HG03135 (cell line): Measurements from ENCODE around the gene P2RX4.
A peak's percentile ranks its signal among the peaks of the same experiment; 100 is the strongest.
"Not testable (repeated sequence)": the region's sequence is repeated elsewhere in the genome, so short reads cannot be mapped to it uniquely, and the experiment has no call there.

Experiments used
- ATAC-seq: cut with Tn5 transposase; IDR thresholded peaks from one replicate; pipeline ENCODE4 v1.9.1; 2021; ENCODE audit warnings: mild to moderate bottlenecking, moderate library complexity; ENCODE audit not compliant: unreplicated experiment

P2RX4 gene, protein sequence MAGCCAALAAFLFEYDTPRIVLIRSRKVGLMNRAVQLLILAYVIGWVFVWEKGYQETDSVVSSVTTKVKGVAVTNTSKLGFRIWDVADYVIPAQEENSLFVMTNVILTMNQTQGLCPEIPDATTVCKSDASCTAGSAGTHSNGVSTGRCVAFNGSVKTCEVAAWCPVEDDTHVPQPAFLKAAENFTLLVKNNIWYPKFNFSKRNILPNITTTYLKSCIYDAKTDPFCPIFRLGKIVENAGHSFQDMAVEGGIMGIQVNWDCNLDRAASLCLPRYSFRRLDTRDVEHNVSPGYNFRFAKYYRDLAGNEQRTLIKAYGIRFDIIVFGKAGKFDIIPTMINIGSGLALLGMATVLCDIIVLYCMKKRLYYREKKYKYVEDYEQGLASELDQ

GRCh38 chr12:121209624-121210572 lies at the start of gene P2RX4:
P2RX4 (plus strand) TSS chr12:121210129; CDS start chr12:121210165, 36 bp downstream.
- peak; percentile 86 for ATAC-seq

DNA sequence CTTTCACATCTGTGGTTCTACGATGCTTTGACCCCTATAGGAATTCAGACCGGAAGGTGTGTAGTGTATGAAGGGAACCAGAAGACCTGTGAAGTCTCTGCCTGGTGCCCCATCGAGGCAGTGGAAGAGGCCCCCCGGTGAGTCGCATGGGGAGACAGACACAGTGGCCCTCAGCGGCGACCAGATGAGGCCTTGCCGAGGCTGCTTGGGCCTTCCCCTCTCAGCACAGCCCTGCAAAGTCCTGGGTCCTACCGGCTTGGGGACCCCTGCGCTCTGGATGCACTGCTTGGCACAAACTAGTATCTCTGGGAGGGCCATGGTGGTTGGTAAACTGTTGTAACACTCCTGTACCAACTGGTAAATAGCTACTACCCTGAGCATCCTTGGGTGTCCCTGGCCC lies 47.5 kb upstream of the P2RX4 start:
- no peak for ATAC-seq

DNA sequence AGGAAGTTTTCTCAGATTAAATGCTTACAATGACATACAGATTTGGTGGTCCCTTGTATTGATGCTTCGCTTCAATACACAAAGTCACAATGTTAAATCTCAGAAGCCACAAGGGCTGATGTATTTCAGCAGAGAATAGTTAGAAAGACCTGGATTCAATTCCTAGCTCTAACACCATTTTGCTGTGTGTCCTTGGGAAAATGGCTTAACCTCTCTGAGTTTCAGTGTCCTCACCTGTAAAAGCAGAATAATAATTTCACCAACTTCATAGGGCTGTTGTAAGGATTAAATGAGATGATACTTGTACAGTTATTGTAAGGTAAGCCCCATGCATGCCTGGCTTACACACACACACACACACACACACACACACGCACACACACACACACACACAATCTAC lies 46.9 kb upstream of the P2RX4 start:
- no peak for ATAC-seq

GRCh38 chr12:121164839-121165238 lies 45.1 kb upstream of the P2RX4 start:
- ATAC-seq = not testable (repeated sequence)

GRCh38 chr12:121165316-121165715 lies 44.6 kb upstream of the P2RX4 start:
- ATAC-seq = no peak

- ATAC-seq = no peak
Observed at GRCh38 chr12:121166356-121166755, 43.6 kb upstream of the P2RX4 start.

DNA sequence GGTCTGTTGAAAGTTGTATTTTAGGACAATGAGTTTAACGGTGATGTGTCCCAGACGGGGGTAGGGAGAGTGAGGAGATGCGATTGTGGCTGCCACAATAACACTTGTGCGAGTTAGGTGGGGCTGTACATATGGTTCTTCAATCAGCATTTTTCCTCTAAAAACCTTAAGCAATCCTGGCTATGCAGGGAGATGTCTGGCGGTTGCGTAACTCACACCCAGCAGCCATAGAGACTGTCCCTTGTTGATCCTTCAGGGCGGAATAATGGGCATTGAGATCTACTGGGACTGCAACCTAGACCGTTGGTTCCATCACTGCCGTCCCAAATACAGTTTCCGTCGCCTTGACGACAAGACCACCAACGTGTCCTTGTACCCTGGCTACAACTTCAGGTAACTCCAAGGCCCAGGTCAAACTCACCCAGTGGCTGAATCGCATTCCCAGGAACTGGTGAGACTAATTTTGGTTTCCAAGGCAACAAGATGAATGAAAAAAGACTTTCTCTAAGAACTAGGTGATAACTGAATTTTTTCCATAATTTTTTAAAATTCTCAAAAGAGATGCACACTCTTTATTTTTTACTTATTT lies 42.6 kb upstream of the P2RX4 start:
- ATAC-seq = no peak

- ATAC-seq = no peak
Observed at GRCh38 chr12:121167951-121168350, 42.0 kb upstream of the P2RX4 start.

- no peak for ATAC-seq
Observed at GRCh38 chr12:121170151-121170550, 39.8 kb upstream of the P2RX4 start.

GRCh38 chr12:121170611-121171260 lies 39.2 kb upstream of the P2RX4 start:
- no peak for ATAC-seq

- ATAC-seq = no peak
Observed at GRCh38 chr12:121172145-121172544, 37.8 kb upstream of the P2RX4 start.

DNA sequence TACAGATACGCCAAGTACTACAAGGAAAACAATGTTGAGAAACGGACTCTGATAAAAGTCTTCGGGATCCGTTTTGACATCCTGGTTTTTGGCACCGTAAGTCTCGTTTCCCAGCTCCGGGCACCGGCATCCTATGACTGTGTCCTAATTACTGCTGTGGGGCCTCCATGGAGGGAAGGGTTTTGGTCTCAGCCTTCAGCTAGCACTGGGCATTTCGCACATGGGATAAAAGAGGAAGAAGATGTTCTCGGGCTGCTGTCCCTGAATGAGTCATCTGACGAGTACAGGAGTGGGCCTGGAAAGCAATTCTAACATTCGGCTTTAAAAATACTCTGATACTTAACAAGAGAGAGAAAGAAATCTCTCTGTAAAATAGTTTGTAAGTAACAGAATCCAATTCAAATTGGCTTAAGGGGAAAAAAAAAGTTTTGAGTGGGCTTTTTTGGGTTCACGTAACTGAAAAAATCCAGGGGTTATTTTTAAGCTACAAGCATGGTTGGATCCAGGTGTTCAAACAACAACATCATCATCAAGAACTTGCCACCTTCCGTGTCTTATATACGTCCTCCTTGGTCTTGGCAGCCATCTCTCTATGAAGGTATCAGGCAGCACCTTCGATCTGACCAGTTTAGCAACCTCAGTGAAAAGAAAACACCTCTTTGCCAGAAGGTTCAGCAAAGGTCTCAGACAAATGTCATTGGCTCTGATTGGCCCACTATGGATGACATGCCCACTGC lies 34.4 kb upstream of the P2RX4 start:
- no peak for ATAC-seq

DNA sequence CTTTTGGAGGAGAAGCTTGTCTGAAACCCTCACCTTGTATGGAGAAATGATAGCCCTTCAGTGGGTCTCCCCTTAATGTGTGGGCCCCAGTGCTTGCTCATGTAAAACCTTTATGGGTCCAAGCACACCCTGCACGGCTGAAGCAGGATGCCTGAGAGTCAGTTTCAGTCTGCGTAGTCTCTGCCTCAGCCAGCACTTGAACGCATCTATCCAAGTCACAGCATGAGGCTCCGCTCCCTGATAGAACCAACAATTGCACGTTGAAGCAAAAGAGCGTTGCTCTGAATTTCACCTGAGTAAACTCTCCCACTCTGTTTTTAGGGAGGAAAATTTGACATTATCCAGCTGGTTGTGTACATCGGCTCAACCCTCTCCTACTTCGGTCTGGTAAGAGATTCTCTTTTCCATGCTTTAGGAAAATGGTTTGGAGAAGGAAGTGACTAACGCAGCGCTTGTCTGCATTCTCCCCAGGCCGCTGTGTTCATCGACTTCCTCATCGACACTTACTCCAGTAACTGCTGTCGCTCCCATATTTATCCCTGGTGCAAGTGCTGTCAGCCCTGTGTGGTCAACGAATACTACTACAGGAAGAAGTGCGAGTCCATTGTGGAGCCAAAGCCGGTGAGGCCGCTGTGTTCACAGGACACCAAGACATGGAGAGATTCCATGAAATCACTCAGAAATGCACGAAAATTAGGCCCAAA lies 33.0 kb upstream of the P2RX4 start:
- ATAC-seq = no peak

DNA sequence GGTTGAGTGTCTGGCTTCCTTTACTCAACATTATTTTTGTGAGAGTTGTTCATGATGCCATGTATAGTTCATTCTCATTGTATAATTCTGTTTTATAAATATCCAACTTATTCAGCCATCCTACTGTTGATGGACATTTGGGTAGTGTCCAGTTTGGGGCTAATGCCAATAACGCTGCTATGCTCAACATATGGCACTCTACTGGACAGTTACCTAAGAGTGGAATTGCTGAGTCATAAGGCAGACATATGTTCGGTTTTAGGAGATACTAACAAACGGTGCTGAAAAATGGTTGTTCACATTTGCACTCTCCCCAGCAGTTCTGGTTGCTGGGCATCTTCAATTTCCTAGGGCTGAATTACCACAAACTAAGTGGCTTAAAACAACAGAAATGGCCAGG lies 28.7 kb upstream of the P2RX4 start:
- ATAC-seq = no peak

DNA sequence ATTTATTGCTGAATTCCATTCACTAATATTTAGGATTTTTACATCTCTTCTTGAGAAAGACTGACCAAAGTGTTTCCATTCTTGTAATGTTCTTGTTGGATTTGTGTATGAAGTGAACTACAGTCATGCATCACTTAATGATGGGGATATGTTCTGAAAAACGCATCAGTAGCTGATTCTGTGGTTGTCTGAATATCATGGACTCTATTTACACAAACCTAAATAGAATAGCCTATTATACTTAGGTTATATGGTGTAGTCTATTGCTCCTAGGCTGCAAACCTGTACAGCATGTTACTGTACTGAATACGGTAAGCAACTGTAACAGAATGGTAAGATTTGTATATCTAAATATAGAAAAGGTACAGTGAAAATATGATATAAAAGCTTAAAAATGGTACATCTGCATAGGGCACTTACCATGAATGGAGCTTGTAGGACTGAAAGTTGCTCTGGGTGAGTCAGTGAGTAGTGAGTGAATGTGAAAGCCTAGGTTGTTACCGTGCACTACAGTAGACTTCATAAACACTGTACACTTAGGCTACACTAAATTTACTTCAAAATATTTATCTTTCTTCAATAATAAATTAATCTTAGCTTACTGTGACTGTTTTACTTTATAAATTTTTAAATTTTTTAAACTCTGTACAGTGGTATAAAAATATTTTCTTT lies 27.6 kb upstream of the P2RX4 start:
- ATAC-seq = no peak

- no peak for ATAC-seq
Observed at GRCh38 chr12:121184425-121184824, 25.5 kb upstream of the P2RX4 start.

DNA sequence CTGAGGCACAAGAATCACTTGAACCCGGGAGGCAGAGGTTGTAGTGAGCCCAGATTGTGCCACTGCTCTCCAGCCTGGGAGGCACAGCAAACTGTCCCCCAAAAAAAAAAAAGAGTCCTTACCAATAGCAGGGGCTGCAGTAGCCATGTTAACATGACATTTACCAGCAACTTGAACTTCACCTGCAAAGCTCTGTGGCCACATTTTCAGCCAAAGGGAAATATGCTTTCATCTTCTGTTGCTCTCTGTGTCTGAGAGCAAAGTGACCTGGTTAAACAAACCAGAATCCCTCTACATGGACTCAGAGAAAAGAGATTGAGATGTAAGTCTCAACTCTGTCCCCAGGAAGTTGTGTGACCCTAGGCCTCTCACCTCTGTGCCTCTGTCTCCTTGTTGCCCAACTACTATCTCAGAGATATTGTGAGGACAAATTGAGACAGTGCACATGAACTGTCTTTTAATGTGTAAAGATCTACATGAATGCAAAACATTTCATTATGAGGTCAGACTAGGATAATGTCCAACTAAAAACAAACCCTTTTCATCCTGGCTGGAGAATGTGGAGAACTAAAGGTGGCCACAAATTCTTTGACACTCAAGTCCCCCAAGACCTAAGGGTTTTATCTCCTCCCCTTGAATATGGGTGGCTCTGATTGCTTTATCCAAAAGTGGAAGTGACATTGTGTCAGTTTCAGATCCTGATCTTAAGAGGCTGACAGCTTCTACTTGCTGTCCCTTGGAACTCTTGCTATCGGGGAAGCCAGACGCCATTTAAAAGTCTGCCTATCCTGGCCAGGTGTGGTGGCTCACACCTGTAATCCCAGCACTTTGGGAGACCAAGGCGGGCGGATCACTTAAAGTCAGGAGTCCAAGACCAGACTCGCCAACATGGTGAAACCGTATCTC lies 24.7 kb upstream of the P2RX4 start:
- no peak for ATAC-seq

DNA sequence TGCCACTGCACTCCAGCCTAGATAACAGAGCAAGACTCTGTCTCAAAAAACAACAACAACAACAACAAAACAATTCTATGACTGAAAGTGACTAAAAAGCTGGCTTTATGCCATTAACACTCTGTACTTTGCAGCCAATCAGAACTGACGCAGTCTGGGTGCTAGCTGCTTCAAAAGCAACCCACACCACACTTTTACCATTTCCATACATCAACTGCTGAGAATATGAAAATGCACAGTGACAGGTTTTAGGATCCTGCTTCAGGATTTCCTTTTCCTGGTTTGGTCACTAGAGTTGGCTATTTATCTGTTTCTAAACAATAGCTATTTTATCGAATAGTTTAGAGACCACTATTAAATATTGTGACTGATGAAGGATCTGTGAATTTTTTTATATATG lies 23.1 kb upstream of the P2RX4 start:
- ATAC-seq = no peak
